Measurements from ENCODE around the gene ASXL3. TPM values are rescaled to one million over a fixed set of nuclear protein-coding genes. Genes with fewer than 3 reads are reported as not detected.
A peak's percentile ranks its signal among the peaks of the same experiment; 100 is the strongest.

Gene ASXL3
- total RNA-seq, 1 experiment from 2014 or later = 0.47 TPM

DNA sequence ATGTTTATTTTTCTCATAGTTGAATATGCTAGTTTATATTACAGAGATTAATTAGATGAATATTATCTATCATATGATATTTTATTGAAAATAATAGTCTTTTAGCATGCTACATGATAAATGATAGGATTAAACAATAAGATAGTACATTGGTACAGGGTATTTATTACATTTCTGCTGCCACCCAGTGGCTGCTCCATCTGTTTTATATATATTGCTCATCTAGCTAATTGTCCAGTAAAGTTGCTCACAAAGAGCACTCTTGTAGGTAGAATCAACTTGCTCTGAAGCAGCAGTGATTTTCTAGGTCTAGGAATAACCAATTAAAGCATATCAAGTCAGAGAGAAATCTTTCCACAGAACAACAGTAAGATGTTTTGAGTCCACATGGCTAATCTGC is 183.3 kb downstream of the ASXL3 start:
- CTCF ChIA-PET = interaction anchor here (1.0 kb wide), 2 partner anchors 529 to 551 kb away, joined by 3 to 6 read pairs; no protein-coding TSS in a partner anchor
- intact Hi-C loops (cut with micrococcal nuclease; ENCODE audit: unreplicated experiment) = loop anchor here (2.0 to 5.0 kb wide), 2 partner anchors 529 to 549 kb away; no protein-coding TSS in a partner anchor
- TF ChIP-seq CTCF (IDR thresholded peaks at IDR 0.05; ENCODE audit: unreplicated experiment) = no peak
- Mint-ChIP-seq H3K27me3 (ENCODE audit: unreplicated experiment) (no peaks in the 10 kb centered on the region), H3K9me3 (ENCODE audit: low read depth, unreplicated experiment) (peaks cover 2% of the 10 kb centered on the region), H3K4me1 (ENCODE audit: low read depth, unreplicated experiment) (no peaks in the 10 kb centered on the region), H3K4me3 (ENCODE audit: low read depth, unreplicated experiment) (no peak overlapping the region), H3K36me3 (ENCODE audit: insufficient read depth, unreplicated experiment) (no peaks in the 10 kb centered on the region), H3K27ac (ENCODE audit: unreplicated experiment) (no peak overlapping the region)
- BruUV-seq (replicated peaks) = no TSS peak
- peak; percentile 14 for DNase-seq

DNA sequence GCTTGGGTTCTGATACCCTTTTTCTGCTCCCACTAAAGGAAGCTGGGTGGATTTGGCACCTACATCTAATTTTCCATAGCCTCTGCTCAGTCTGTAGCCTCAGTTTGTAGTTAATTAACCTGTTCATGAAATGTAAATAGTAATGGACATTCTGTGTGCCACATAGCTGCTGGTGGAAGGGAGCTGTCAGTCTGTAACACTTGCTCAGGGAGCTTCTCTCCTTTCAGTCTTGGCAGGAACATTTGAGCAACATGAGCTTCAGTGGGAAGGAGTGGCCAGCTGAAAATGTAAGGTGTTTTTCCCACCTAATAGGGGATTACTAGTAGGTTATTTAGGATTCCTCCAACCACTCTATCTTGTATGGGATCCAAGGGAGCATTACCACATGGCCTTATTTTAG is 203.4 kb downstream of the ASXL3 start:
- Mint-ChIP-seq H3K36me3 (ENCODE audit: insufficient read depth, unreplicated experiment) (no peaks in the 10 kb centered on the region), H3K27me3 (ENCODE audit: unreplicated experiment) (no peaks in the 10 kb centered on the region), H3K4me3 (ENCODE audit: low read depth, unreplicated experiment) (no peak overlapping the region), H3K9me3 (ENCODE audit: low read depth, unreplicated experiment) (no peaks in the 10 kb centered on the region), H3K4me1 (ENCODE audit: low read depth, unreplicated experiment) (no peaks in the 10 kb centered on the region), H3K27ac (ENCODE audit: unreplicated experiment) (no peak overlapping the region)
- DNase-seq = no peak
- no TSS peak for BruUV-seq (replicated peaks)
- intact Hi-C loops (cut with micrococcal nuclease; ENCODE audit: unreplicated experiment) = no loop called here
- no peak for TF ChIP-seq CTCF (IDR thresholded peaks at IDR 0.05; ENCODE audit: unreplicated experiment)
- CTCF ChIA-PET = no interaction called here

Other genes with a start within 250 kb of the ASXL3 start
- not detected in 2 replicates for gene CCDC178, start 137.5 kb upstream of the ASXL3 start, total RNA-seq (2022)

Data from Calu3 (cell line).